Activated naive CD8-positive, alpha-beta T cell (primary cell): ENCODE measurements around the gene DMRT1.

Experiments
- H3K27ac Mint-ChIP-seq: one replicate; pipeline ENCODE4 v1.8.0; 2021; ENCODE audit warnings: mixed read lengths
- H3K27me3 Mint-ChIP-seq: one replicate; pipeline ENCODE4 v1.8.0; 2021; ENCODE audit warnings: mixed read lengths
- H3K36me3 Mint-ChIP-seq: one replicate; pipeline ENCODE4 v1.8.0; 2021; ENCODE audit warnings: mixed read lengths
- H3K4me1 Mint-ChIP-seq: one replicate; pipeline ENCODE4 v1.8.0; 2021; ENCODE audit warnings: low read depth, mixed read lengths
- H3K4me3 Mint-ChIP-seq: one replicate; pipeline ENCODE4 v1.8.0; 2021; ENCODE audit warnings: mild to moderate bottlenecking, mixed read lengths
- H3K9me3 Mint-ChIP-seq: one replicate; pipeline ENCODE4 v1.8.0; 2021; ENCODE audit warnings: low read depth, mixed read lengths

The DMRT1 gene

DNA sequence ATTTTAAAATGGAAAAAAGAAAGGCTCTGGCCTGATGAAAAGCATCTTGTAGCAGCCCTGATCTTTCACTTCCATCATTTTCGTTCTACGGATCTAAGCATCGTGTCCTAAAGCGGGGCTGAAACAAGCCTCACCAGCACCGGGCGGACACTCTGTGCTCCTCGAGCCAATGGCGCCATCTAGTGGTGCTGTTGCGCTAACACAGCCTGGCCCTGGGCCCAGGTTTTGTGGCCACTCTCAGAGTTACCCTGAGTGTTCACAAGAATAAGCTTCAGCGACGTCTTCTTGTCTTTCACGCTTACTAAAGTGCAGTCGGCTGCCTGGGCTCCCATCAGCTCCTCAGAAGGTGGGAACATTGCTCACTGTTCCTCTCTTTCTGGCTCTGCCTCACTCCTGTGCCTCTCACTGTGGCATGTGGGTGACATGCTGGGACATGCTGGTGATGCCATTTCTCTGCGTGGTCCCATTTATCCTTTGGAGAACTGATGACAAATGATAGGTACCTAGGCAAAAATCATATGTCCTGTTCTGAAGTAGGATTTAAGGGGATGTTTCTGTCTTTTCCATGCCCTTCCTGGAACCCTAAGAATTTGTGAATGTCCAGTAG is 167.7 kb downstream of the DMRT1 start:
- Mint-ChIP-seq H3K27ac (no peak overlapping the region), H3K36me3 (no peaks in the 10 kb centered on the region), H3K27me3 (peaks cover 31% of the 10 kb centered on the region), H3K4me3 (no peak overlapping the region), H3K4me1 (peaks cover 4% of the 10 kb centered on the region), H3K9me3 (no peaks in the 10 kb centered on the region)

- Mint-ChIP-seq H3K4me3 (no peak overlapping the region), H3K4me1 (peaks cover under 1% of the 10 kb centered on the region), H3K27ac (no peak overlapping the region), H3K36me3 (no peaks in the 10 kb centered on the region), H3K9me3 (no peaks in the 10 kb centered on the region), H3K27me3 (peaks cover 20% of the 10 kb centered on the region)
Observed at GRCh38 chr9:1013021-1013420, 171.5 kb downstream of the DMRT1 start.

GRCh38 chr9:1014225-1014624 is 172.7 kb downstream of the DMRT1 start:
- Mint-ChIP-seq H3K27ac (no peak overlapping the region), H3K27me3 (peaks cover 16% of the 10 kb centered on the region), H3K4me1 (peaks cover 4% of the 10 kb centered on the region), H3K4me3 (no peak overlapping the region), H3K9me3 (no peaks in the 10 kb centered on the region), H3K36me3 (no peaks in the 10 kb centered on the region)

DNA sequence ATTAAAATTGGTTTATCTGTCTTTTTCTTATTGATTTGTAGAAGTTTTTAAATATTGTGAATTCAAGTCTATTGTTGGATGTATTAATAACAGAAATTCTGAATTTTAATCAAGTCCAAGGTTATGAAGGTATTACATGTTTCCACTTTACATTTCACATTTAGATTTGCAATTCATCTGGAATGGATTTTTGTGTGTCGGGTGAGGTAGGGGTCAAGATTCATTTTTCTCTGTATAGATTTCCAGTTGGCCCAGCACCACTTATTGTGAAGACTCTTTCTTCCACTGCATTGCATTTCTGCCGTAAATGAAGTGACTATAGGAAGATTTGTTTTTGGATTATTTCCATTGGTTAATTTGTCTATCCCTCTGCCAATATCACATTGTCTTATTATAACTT is 173.1 kb downstream of the DMRT1 start:
- Mint-ChIP-seq H3K4me1 (peaks cover 4% of the 10 kb centered on the region), H3K9me3 (no peaks in the 10 kb centered on the region), H3K27ac (no peak overlapping the region), H3K27me3 (peaks cover 13% of the 10 kb centered on the region), H3K4me3 (no peak overlapping the region), H3K36me3 (no peaks in the 10 kb centered on the region)

- peaks cover 16% of the 10 kb centered on the region for H3K27me3 Mint-ChIP-seq
- peaks cover 5% of the 10 kb centered on the region for H3K9me3 Mint-ChIP-seq
- H3K36me3 Mint-ChIP-seq: no peaks in the 10 kb centered on the region
- no peak overlapping the region for H3K4me3 Mint-ChIP-seq
- H3K27ac Mint-ChIP-seq: no peak overlapping the region
- peaks cover 4% of the 10 kb centered on the region for H3K4me1 Mint-ChIP-seq
Observed at GRCh38 chr9:1018121-1018520, 176.6 kb downstream of the DMRT1 start.
